Esophagus muscularis mucosa (tissue), 4 donors: Measurements from ENCODE around the gene MGAT4A. TPM values are rescaled to one million over a fixed set of nuclear protein-coding genes. Genes with fewer than 3 reads are reported as not detected.
A peak's percentile ranks its signal among the peaks of the same experiment; 100 is the strongest.

ENCODE experiments used
- DNase-seq: peaks from one replicate; pipeline ENCODE4 v3.0.0-alpha.2; 2017; ENCODE audit errors: extremely low spot score
- H3K27ac ChIP-seq, 4 donors: fragments of 200-600 bp; sonication (generic); replicated peaks in 1 of 4; 1 replicate in 3 of 4; 2 replicates in 1 of 4; pipeline ENCODE4 v1.5.1; 2016 to 2019; ENCODE audit warnings: mild to moderate bottlenecking in 1 of 4
- H3K27me3 ChIP-seq, 4 donors: fragments of 200-600 bp; sonication (generic); one replicate each; pipeline versions ENCODE4 v1.5.1 to v1.6.0; 2016 to 2019
- H3K36me3 ChIP-seq, 4 donors: fragments of 200-600 bp; sonication (generic); one replicate each; pipeline ENCODE4 v1.5.1; 2016 to 2019
- H3K4me1 ChIP-seq, 4 donors: fragments of 200-600 bp; sonication (generic); one replicate each; pipeline ENCODE4 v1.5.1; 2016 to 2019
- H3K4me3 ChIP-seq, 4 donors: fragments of 200-600 bp; sonication (generic); 1 replicate in 2 of 4; 2 replicates in 2 of 4; pipeline ENCODE4 v1.5.1; 2016 to 2019; ENCODE audit warnings: mild to moderate bottlenecking in 4 of 4, moderate library complexity in 1 of 4
- H3K9me3 ChIP-seq, 4 donors: fragments of 200-600 bp; sonication (generic); 1 replicate in 3 of 4; 2 replicates in 1 of 4; pipeline ENCODE4 v1.5.1; 2016 to 2019
- EP300 ChIP-seq: sonication (generic); formaldehyde crosslinking; IDR thresholded peaks from one replicate; pipeline ENCODE4 v1.6.1; 2017; ENCODE audit warnings: antibody characterized with exemption
- POLR2A ChIP-seq: fragments of 450-650 bp; IDR thresholded peaks from one replicate; pipeline ENCODE4 v1.6.1; 2017; ENCODE audit warnings: antibody characterized with exemption, moderate library complexity, mild to moderate bottlenecking, low read depth
- POLR2AphosphoS5 ChIP-seq, 2 donors: sonication (generic); formaldehyde crosslinking; IDR thresholded peaks; one replicate each; pipeline ENCODE4 v1.6.1; 2017; ENCODE audit warnings: antibody characterized with exemption in 2 of 2
- WGBS: methylation state at CpG from one replicate; pipeline ENCODE4 v1.1.5; 2018; 5-methylcytosine and 5-hydroxymethylcytosine counted together
- intact Hi-C: fragments of 100-400 bp; cut with DNase I; formaldehyde crosslinking; loops from one replicate; pipeline ENCODE4 v1.15.1; 2023
- total RNA-seq, 4 donors: library from RNA; depleted of rRNA; stranded (reverse); fragments of >200 nt; gene quantifications; one replicate each; pipeline versions ENCODE4 v1.1.0 to v1.2.1, GENCODE V29; 2016
- TF ChIP-seq, protein P1 (sequence below), 3 experiments: fragments of 200-600 bp in 2 of 3; fragments of 450-650 bp in 1 of 3; sonication (generic) in 2 of 3; IDR thresholded peaks; one replicate each; pipeline ENCODE4 v1.5.1; 2017 to 2019; ENCODE audit warnings: antibody characterized with exemption in 3 of 3, mild to moderate bottlenecking in 2 of 3, moderate library complexity in 1 of 3

Gene MGAT4A
- total RNA-seq, 4 donors from 2014 or later, result 9.9 to 21.4 (median 15.2) TPM

DNA sequence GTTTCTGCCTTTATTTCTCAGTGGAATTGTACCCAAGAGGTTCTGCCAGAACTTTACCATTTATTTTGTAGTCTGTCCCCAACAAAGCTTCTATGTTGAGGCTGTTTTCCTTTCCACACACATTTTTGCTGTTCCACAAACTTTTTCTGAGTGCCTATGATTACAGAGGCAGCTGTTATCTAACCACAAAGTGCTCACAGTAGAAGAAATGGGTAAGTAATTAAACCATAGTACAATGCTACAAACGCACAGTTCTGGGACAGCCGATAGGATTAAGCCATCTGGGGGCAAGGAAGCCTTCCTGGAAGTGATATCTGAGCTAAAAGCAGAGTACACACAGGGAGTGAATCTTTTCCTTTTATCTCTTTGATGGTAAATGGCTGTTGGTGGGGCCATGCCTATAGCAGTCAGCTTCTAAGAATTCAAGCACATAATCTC is 3.9 kb upstream of the MGAT4A start:
- intact Hi-C loops, result loop anchor here (5.0 kb wide), 1 partner anchor 87 kb away; no protein-coding TSS in a partner anchor

DNA sequence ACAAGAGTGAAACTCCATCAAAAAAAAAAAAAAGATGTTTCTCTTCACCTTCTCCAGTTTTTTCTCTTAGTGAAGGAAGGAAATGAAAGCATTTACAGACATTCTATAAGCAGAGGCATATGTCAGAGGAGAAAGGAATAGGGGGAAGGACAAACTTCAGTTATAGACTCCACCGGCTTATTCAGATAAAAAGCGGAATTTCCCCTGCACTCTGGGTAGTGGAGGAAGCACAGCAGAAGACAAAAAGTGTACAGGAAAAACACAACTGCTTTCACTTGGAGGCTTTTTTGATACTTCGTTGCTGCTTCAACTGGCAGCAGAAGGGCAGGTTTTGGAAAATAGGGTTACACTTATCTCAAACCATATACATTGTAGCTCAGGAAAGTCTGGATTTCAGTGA is 3.2 kb upstream of the MGAT4A start:
- TF ChIP-seq POLR2A (no peak), EP300 (no peak), POLR2AphosphoS5 (IDR thresholded peaks at IDR 0.05) (no peak)
- TF ChIP-seq, protein P1, sequence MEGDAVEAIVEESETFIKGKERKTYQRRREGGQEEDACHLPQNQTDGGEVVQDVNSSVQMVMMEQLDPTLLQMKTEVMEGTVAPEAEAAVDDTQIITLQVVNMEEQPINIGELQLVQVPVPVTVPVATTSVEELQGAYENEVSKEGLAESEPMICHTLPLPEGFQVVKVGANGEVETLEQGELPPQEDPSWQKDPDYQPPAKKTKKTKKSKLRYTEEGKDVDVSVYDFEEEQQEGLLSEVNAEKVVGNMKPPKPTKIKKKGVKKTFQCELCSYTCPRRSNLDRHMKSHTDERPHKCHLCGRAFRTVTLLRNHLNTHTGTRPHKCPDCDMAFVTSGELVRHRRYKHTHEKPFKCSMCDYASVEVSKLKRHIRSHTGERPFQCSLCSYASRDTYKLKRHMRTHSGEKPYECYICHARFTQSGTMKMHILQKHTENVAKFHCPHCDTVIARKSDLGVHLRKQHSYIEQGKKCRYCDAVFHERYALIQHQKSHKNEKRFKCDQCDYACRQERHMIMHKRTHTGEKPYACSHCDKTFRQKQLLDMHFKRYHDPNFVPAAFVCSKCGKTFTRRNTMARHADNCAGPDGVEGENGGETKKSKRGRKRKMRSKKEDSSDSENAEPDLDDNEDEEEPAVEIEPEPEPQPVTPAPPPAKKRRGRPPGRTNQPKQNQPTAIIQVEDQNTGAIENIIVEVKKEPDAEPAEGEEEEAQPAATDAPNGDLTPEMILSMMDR (IDR thresholded peaks at IDR 0.05), result no peak
- H3K27me3 ChIP-seq, result no peaks in the 10 kb centered on the region
- H3K4me3 ChIP-seq, result no peak overlapping the region
- H3K9me3 ChIP-seq, result no peaks in the 10 kb centered on the region
- no peaks in the 10 kb centered on the region for H3K36me3 ChIP-seq
- no peak overlapping the region for H3K27ac ChIP-seq
- intact Hi-C loops, result loop anchor here (5.0 kb wide), 1 partner anchor 88 kb away; no protein-coding TSS in a partner anchor
- no peak for DNase-seq
- WGBS, result 74% methylated on average over 3 of the region's 3 CpGs
- H3K4me1 ChIP-seq, result peaks cover 8 to 23% (median 19%) of the 10 kb centered on the region in 4 donors

More for the DNA sequence above, 3.9 kb upstream of the MGAT4A start:
- WGBS, result 74% methylated on average over 2 of the region's 2 CpGs
- Histone ChIP-seq H3K27ac (no peak overlapping the region), H3K36me3 (no peaks in the 10 kb centered on the region), H3K4me1 (peaks cover 6 to 16% (median 12%) of the 10 kb centered on the region in 4 donors), H3K9me3 (no peaks in the 10 kb centered on the region), H3K27me3 (no peaks in the 10 kb centered on the region), H3K4me3 (no peak overlapping the region)
- no peak for DNase-seq
- TF ChIP-seq, protein P1 (IDR thresholded peaks at IDR 0.05), result no peak
- TF ChIP-seq EP300 (no peak), POLR2A (no peak), POLR2AphosphoS5 (IDR thresholded peaks at IDR 0.05) (no peak)

DNA sequence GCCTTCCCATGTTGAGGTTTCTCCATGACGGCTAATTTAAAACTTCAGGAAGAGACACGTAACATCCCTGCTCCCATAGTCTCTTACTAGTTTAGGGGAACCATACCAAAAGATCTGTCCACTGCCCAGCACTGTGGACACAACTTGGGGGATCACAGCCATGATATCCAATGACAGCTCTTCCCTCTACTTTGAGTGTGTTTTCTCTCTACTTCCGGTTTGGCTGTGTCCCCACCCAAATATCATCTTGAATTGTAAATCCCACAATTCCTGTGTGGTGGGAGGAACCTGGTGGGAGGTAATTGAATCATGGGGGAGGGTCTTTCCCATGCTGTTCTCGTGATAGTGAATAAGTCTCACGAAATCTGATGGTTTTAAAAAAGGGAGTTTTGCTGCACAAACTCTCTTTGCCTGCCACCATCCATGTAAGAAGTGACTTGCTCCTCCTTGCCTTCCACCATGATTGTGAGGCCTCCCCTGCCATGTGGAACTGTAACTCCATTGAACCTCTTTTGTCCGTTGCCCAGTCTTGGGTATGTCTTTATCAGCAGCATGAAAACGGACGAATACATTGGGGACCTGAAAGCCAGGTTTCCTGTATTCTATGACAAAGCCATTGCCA is 1.6 kb upstream of the MGAT4A start:
- H3K9me3 ChIP-seq, result no peaks in the 10 kb centered on the region
- no peak overlapping the region for H3K27ac ChIP-seq
- peak overlapping the region in 2 of 4 donors; percentile 94 to 97 for H3K4me3 ChIP-seq
- intact Hi-C loops, result loop anchor here (5.0 kb wide), 1 partner anchor 90 kb away; no protein-coding TSS in a partner anchor
- WGBS, result 77% methylated on average over 8 of the region's 8 CpGs
- no peaks in the 10 kb centered on the region for H3K27me3 ChIP-seq
- DNase-seq, result no peak
- TF ChIP-seq POLR2A (no peak), EP300 (no peak), POLR2AphosphoS5 (IDR thresholded peaks at IDR 0.05) (no peak)
- TF ChIP-seq, protein P1 (IDR thresholded peaks at IDR 0.05), result no peak
- H3K4me1 ChIP-seq, result peaks cover 23 to 36% (median 32%) of the 10 kb centered on the region in 4 donors
- no peaks in the 10 kb centered on the region for H3K36me3 ChIP-seq

DNA sequence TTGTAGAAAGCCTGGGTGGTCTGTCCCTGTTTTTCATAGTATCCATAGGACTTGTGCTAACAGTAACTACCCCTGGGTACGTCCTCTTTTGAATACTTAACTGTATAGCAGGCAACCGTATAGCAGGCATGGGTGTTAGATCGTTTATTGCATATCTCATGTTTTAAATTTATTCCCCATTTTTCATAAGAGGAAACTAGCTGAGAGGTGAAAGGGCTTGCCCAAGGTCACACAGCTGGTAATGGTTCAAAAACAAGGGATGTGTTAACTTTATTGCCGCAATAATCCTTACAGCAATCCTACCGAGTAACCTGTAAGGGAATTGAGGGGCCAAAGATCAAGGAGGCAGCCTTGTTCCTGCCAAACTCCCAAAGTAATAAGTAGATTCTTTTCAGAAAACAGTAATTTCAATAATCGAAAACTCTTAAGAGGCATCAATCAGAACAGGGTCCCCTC is 990 bp upstream of the MGAT4A start:
- TF ChIP-seq POLR2A, result no peak
- no peak for TF ChIP-seq POLR2AphosphoS5 (IDR thresholded peaks at IDR 0.05)
- intact Hi-C loops, result loop anchor here (2.0 to 5.0 kb wide), 2 partner anchors 81 to 90 kb away; no protein-coding TSS in a partner anchor
- H3K27me3 ChIP-seq, result no peaks in the 10 kb centered on the region
- peak overlapping the region; percentile 68 to 97 (median 95) for H3K4me3 ChIP-seq
- no peaks in the 10 kb centered on the region for H3K9me3 ChIP-seq
- H3K36me3 ChIP-seq, result no peaks in the 10 kb centered on the region
- H3K27ac ChIP-seq, result peak overlapping the region; percentile 83 to 95 (median 94)
- WGBS, result 60% methylated on average over 6 of the region's 6 CpGs
- peaks cover 29 to 42% (median 38%) of the 10 kb centered on the region in 4 donors for H3K4me1 ChIP-seq
- no peak for DNase-seq

DNA sequence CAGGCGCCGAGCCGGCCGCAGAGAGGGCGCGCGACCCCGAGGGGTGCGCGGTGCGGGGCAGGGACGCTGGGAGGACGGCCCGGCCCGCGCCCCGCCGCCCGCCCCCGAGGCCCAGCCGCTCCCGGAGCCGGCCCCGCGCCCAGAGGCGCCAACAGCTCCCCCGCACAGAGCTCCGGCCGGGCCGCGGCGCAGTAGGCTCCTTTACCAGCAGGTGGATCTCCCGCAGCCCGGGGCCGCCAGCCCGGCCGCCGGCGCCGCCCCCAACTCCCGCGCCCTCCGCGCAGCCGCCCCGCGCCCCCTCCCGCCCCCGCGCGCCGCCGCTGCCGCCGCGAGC is 258 bp downstream of the MGAT4A start:
- TF ChIP-seq POLR2AphosphoS5 (IDR thresholded peaks at IDR 0.05) (no peak), POLR2A (no peak), EP300 (no peak)
- TF ChIP-seq, protein P1 (IDR thresholded peaks at IDR 0.05), result peak in 2 of 3 experiments; percentile 13 to 42
- H3K36me3 ChIP-seq, result no peaks in the 10 kb centered on the region
- intact Hi-C loops, result loop anchor here (2.0 to 5.0 kb wide), 2 partner anchors 80 to 92 kb away; no protein-coding TSS in a partner anchor
- no CpG with 5 or more reads among the region's 56 CpGs for WGBS
- peak overlapping the region; percentile 75 to 89 (median 87) for H3K27ac ChIP-seq
- H3K9me3 ChIP-seq, result no peaks in the 10 kb centered on the region
- DNase-seq, result no peak
- H3K4me3 ChIP-seq, result peak overlapping the region; percentile 69 to 96 (median 89)
- H3K4me1 ChIP-seq, result peaks cover 29 to 53% (median 50%) of the 10 kb centered on the region in 4 donors
- no peaks in the 10 kb centered on the region for H3K27me3 ChIP-seq
